GM10248 (cell line): Measurements from ENCODE around the gene CHST14.

Experiments
- CTCF ChIA-PET: fragments of 300-600 bp; sonication (Branson Sonifier 250); formaldehyde crosslinking; extraction: SDS; loops from one replicate; lab custom pipeline; 2021; ENCODE audit warnings: antibody characterized with exemption; lab: Yijun Ruan, JAX
- POLR2A ChIA-PET: fragments of 350-650 bp; sonication (Branson Sonifier 250); formaldehyde crosslinking; extraction: SDS; loops from one replicate; lab custom pipeline; 2020; ENCODE audit warnings: antibody characterized with exemption; lab: Yijun Ruan, JAX
- DNase-seq: peaks from one replicate; pipeline ENCODE4 v3.0.0; 2012; ENCODE audit errors: extremely low spot score
- TF ChIP-seq, protein P1 (sequence below): IDR thresholded peaks from 2 replicates; pipeline ENCODE4 v1.5.1; 2012; ENCODE audit warnings: mild to moderate bottlenecking, low read depth; ENCODE audit errors: extremely low read depth, missing control alignments, control extremely low read depth

The CHST14 gene

GRCh38 chr15:40513609-40514008 lies 42.8 kb downstream of the CHST14 start:
- ChIA-PET POLR2A (interaction anchor here (0.6 kb wide), 2 partner anchors 31 to 684 kb away, joined by 3 to 5 read pairs; no protein-coding TSS in a partner anchor), CTCF (no interaction called here)
- TF ChIP-seq, protein P1, sequence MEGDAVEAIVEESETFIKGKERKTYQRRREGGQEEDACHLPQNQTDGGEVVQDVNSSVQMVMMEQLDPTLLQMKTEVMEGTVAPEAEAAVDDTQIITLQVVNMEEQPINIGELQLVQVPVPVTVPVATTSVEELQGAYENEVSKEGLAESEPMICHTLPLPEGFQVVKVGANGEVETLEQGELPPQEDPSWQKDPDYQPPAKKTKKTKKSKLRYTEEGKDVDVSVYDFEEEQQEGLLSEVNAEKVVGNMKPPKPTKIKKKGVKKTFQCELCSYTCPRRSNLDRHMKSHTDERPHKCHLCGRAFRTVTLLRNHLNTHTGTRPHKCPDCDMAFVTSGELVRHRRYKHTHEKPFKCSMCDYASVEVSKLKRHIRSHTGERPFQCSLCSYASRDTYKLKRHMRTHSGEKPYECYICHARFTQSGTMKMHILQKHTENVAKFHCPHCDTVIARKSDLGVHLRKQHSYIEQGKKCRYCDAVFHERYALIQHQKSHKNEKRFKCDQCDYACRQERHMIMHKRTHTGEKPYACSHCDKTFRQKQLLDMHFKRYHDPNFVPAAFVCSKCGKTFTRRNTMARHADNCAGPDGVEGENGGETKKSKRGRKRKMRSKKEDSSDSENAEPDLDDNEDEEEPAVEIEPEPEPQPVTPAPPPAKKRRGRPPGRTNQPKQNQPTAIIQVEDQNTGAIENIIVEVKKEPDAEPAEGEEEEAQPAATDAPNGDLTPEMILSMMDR: no peak
- DNase-seq: no peak

DNA sequence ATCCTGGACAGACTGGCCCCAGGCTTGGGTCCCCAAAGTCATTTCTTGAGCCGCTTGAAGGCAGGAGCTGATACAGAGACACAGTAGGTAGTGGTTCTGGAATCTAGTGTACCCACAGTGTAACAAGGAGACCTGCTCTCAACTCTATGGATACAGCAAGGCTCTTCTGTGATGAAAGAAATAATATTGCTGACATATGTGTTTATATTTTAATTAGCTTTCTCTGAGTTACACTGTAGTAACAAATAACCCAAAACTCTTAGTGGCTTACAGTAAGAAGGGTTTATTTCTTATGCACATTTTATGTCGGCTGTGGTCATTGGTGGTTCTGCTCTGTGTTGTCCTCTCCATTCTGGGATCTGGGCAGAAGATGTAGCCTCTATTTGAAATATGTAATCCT lies 45.5 kb downstream of the CHST14 start:
- ChIA-PET CTCF (no interaction called here), POLR2A (no interaction called here)
- DNase-seq: no peak
- TF ChIP-seq, protein P1: no peak
